Kidney (tissue), 22 donors: ENCODE results near the gene ELAC1. TPM values are rescaled to one million over a fixed set of nuclear protein-coding genes. Genes with fewer than 3 reads are reported as not detected.

Source experiments
- DNase-seq, 5 donors: peaks; one replicate each; pipeline ENCODE4 v3.0.0-alpha.2; 2013 to 2020
- FAIRE-seq: peaks from 2 replicates; lab custom pipeline; 2012; peaks lifted over from hg19 to GRCh38; lab: Jason Lieb, UNC
- H3K27ac ChIP-seq, 2 donors: one replicate each; pipeline ENCODE4 v1.7.0; 2013; ENCODE audit warnings: low read depth in 2 of 2, low read length in 2 of 2, inconsistent platforms in 1 of 2
- H3K27me3 ChIP-seq: one replicate; pipeline ENCODE4 v1.7.1; 2013; ENCODE audit warnings: low read length, inconsistent platforms; ENCODE audit not compliant: control insufficient read depth, insufficient read depth
- H3K36me3 ChIP-seq, 3 donors: one replicate each; pipeline versions ENCODE4 v1.7.0 to v1.7.1; 2013; ENCODE audit warnings: low read length in 3 of 3, control low read depth in 1 of 3, inconsistent platforms in 1 of 3; ENCODE audit not compliant: insufficient read depth in 3 of 3, control insufficient read depth in 2 of 3
- H3K4me1 ChIP-seq, 3 donors: one replicate each; pipeline versions ENCODE4 v1.7.0 to v1.7.1; 2013; ENCODE audit warnings: low read length in 3 of 3, inconsistent platforms in 1 of 3, low read depth in 1 of 3; ENCODE audit not compliant: control insufficient read depth in 2 of 3, insufficient read depth in 2 of 3
- H3K4me3 ChIP-seq, 3 donors: one replicate each; pipeline versions ENCODE4 v1.7.0 to v1.8.1; 2013; ENCODE audit warnings: low read length in 3 of 3, control low read depth in 1 of 3, inconsistent platforms in 1 of 3
- H3K9ac ChIP-seq, 3 donors: one replicate each; pipeline versions ENCODE4 v1.7.0 to v1.7.1; 2013; ENCODE audit warnings: low read length in 3 of 3, control low read depth in 1 of 3, inconsistent platforms in 1 of 3
- H3K9me3 ChIP-seq, 3 donors: one replicate each; pipeline versions ENCODE4 v1.7.0 to v1.7.1; 2013; ENCODE audit warnings: low read length in 3 of 3, control low read depth in 1 of 3, inconsistent platforms in 1 of 3; ENCODE audit not compliant: control insufficient read depth in 2 of 3, insufficient read depth in 1 of 3
- CTCF ChIP-seq: IDR thresholded peaks from 3 replicates; pipeline ENCODE4 v1.5.1; 2012; ENCODE audit warnings: mild to moderate bottlenecking, moderate library complexity, borderline replicate concordance; ENCODE audit not compliant: insufficient read depth; ENCODE audit errors: extremely low read depth
- intact Hi-C: fragments of 100-400 bp; cut with DNase I; formaldehyde crosslinking; loops from one replicate; pipeline ENCODE4 v1.11.1; 2022
- long read RNA-seq, 10 donors: library from polyadenylated mRNA in 1 of 10; unstranded in 1 of 10; transcript quantifications; one replicate each; pipeline ENCODE4 v2.0.0 and lab custom pipeline, GENCODE V29; 2021 to 2026
- polyA plus RNA-seq: library from polyadenylated mRNA; stranded (reverse); fragments of 350-450 nt; fragmentation: Illumina TruSeq; extraction: RNeasy Lipid Tissue Mini Kit (QIAGEN cat#74804); gene quantifications from one replicate; pipeline ENCODE4 v1.2.3, GENCODE V29; 2014; ENCODE audit warnings: low read depth, low replicate concordance; ENCODE audit not compliant: insufficient read depth
- total RNA-seq: library from RNA; stranded (reverse); fragmentation: NEBNext Ultra II Directional; extraction: Animal tissue kit (Norgen Biotek cat#: 25700); gene quantifications from one replicate; pipeline ENCODE4 v1.2.1, GENCODE V29; 2021
- donor health status: control.
- donor health status: control.
- donor health status: control.
- donor health status: control.
- donor health status: control.
- donor health status: DM: yes; HTN: yes; CAD: no.
- donor health status: Normal renal cell carcinoma (clear cell type).

The ELAC1 gene, protein sequence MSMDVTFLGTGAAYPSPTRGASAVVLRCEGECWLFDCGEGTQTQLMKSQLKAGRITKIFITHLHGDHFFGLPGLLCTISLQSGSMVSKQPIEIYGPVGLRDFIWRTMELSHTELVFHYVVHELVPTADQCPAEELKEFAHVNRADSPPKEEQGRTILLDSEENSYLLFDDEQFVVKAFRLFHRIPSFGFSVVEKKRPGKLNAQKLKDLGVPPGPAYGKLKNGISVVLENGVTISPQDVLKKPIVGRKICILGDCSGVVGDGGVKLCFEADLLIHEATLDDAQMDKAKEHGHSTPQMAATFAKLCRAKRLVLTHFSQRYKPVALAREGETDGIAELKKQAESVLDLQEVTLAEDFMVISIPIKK
- total RNA-seq (14.8 TPM), polyA plus RNA-seq (11.7 TPM)
- long read RNA-seq, donor 1, partial matches to known transcripts, result 0 of 6 reads
- long read RNA-seq, donor 1, other reads (novel, unspliced or antisense), result 0 of 6 reads
- long read RNA-seq, donor 2, partial matches to known transcripts, result 0 of 6 reads
- long read RNA-seq, donor 2, other reads (novel, unspliced or antisense), result 0 of 6 reads
- long read RNA-seq, donor 3, partial matches to known transcripts, result 0 of 3 reads
- long read RNA-seq, donor 3, other reads (novel, unspliced or antisense), result 0 of 3 reads
- long read RNA-seq, donor 4, partial matches to known transcripts, result 0 of 6 reads
- long read RNA-seq, donor 4, other reads (novel, unspliced or antisense), result 0 of 6 reads
- long read RNA-seq, donor 5, partial matches to known transcripts, result 0 of 1 reads
- long read RNA-seq, donor 5, other reads (novel, unspliced or antisense), result 0 of 1 reads
- long read RNA-seq, donor 6, transcript ELAC1-203 (4 exons, 694 nt), result major isoform, 5 of 19 reads
- long read RNA-seq, donor 6, transcript ELAC1-201 (4 exons, 2,235 nt), result major isoform, 5 of 19 reads
- long read RNA-seq, donor 6, partial matches to known transcripts, result 6 of 19 reads
- long read RNA-seq, donor 6, other reads (novel, unspliced or antisense), result 0 of 19 reads
- long read RNA-seq, donor 7, transcript ELAC1-201 (4 exons, 2,235 nt), result major isoform, 16 of 18 reads
- long read RNA-seq, donor 7, partial matches to known transcripts, result 0 of 18 reads
- long read RNA-seq, donor 7, other reads (novel, unspliced or antisense), result 1 of 18 reads
- long read RNA-seq, donor 8, partial matches to known transcripts, result 0 of 5 reads
- long read RNA-seq, donor 8, other reads (novel, unspliced or antisense), result 0 of 5 reads
- long read RNA-seq, donor 9, partial matches to known transcripts, result 0 of 6 reads
- long read RNA-seq, donor 9, other reads (novel, unspliced or antisense), result 0 of 6 reads
- long read RNA-seq, donor 10, partial matches to known transcripts, result 0 of 4 reads
- long read RNA-seq, donor 10, other reads (novel, unspliced or antisense), result 0 of 4 reads

DNA sequence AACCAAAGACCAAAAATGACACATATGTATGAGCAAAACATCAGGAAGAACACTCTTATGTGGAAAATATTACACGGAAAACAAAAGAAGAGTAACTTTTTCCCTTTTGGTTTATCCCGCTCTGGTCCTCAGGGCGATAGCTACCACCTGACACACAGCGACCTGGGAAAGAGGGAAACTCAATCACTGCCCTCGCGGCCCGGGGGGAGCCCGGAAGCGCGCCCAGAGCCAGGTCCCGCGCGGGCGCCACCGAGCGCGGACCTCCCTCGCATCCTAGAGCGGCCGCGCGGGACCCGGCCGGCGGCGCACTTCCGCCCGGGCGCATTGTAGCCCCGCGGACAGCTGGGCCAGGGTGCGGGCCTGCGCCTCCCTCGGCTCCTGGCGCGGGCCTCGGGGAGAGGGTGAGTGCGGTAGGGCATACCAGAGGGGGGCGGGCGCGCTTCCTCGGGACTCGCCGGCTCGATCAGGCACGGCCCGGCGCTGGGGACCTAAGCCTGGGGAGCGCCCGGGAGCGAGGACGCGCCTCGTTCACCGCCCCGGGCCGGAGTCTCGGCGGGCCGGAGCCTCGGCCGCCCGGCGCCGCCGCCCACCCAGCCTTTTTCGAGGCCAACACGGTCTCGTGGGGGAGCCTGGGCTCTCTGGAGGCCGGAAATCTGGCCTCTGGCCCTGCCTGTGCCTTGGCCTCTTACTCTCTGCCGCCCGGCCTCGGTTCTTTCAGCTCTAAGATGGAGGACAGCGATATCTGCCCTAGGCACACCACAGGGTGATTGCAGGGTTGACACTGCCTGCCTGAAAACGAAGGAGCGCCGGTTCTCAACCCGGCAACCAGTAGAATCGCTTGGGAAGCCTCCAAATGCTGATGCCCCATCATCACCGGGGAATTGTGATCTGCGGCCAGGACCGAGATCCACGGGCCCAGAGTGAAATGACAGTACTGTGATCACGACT, at the start of gene ELAC1:
TSS of gene ELAC1 (plus strand) at position 327 of the 948 bp plus-strand sequence. CDS start 6,365 bp downstream, outside the sequence.
- peak; percentile 77 to 93 (median 87) for DNase-seq
- H3K4me1 ChIP-seq, result peaks cover 0 to 7% (median 4%) of the 10 kb centered on the region in 3 donors
- no peaks in the 10 kb centered on the region for H3K9me3 ChIP-seq
- FAIRE-seq, result no peak
- H3K27me3 ChIP-seq, result no peaks in the 10 kb centered on the region
- no peak for TF ChIP-seq CTCF
- H3K27ac ChIP-seq, result peak within 1 kb of the TSS; percentile 93
- peak within 1 kb of the TSS; percentile 77 to 81 (median 78) for H3K9ac ChIP-seq
- no peaks in the 10 kb centered on the region for H3K36me3 ChIP-seq
- intact Hi-C loops, result no loop called here
- H3K4me3 ChIP-seq, result peak within 1 kb of the TSS; percentile 81 to 89 (median 86)

DNA sequence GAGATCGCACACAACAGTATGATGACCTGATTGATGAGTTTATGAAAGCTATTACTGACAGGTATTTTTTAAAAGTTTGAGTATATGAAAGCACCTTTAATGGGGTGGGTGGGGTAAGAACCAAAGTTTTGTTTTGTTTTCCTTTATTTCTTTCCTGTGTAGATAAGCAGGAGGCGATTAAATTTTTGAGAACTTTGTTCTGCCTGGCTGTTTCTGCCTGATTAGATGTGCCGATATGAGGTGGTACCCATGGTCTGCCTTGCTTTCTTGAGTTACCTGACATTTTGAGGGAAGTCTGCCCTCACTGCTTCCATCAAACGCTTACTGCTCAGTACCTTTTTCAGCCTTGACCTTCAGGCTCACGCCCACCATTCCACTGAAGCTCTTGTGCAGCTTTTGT, 49.7 kb upstream of the ELAC1 start:
- no peak for TF ChIP-seq CTCF
- no peaks in the 10 kb centered on the region for H3K4me1 ChIP-seq
- DNase-seq, result no peak
- H3K9ac ChIP-seq, result no peak overlapping the region
- intact Hi-C loops, result no loop called here
- H3K36me3 ChIP-seq, result peaks cover 4 to 8% (median 7%) of the 10 kb centered on the region in 3 donors
- no peak for FAIRE-seq
- no peaks in the 10 kb centered on the region for H3K9me3 ChIP-seq
- no peak overlapping the region for H3K27ac ChIP-seq
- no peak overlapping the region for H3K4me3 ChIP-seq
- no peaks in the 10 kb centered on the region for H3K27me3 ChIP-seq

DNA sequence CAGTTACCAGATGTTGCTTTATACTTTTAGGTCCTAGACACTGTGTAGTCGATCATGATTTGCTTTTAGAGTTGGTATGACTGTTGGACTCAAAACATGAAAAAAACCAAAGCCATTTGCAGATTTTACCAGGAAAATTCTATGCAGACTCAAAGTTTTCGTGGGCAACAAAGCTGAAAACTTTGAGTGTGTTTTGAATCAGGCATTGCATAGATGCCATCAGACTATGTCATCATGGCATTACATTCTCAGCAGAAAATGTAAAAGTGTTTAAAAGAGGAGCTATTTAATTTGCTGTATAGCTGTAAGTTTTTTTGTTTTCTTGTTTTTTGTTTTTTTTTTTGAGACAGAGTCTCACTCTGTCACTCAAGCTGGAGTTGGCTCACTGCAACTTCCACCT, 43.5 kb upstream of the ELAC1 start:
- no peak for FAIRE-seq
- intact Hi-C loops, result no loop called here
- no peaks in the 10 kb centered on the region for H3K27me3 ChIP-seq
- no peak overlapping the region for H3K4me3 ChIP-seq
- no peak overlapping the region for H3K9ac ChIP-seq
- no peaks in the 10 kb centered on the region for H3K9me3 ChIP-seq
- H3K36me3 ChIP-seq, result peaks cover 0 to 9% (median 4%) of the 10 kb centered on the region in 3 donors
- H3K4me1 ChIP-seq, result no peaks in the 10 kb centered on the region
- TF ChIP-seq CTCF, result no peak
- no peak overlapping the region for H3K27ac ChIP-seq
- no peak for DNase-seq
